SK-N-SH treated with all-trans-retinoic acid at 6 μM for 48 hours (cell line): ENCODE measurements around the gene ITGA5.

ENCODE experiments used
- ATAC-seq: fragments of 200-7000 bp; cut with Tn5 transposase; 3 replicates; pipeline ENCODE4 v1.9.1; 2020; ENCODE audit warnings: mild to moderate bottlenecking, moderate library complexity
- BACH2 ChIP-seq: fragments of 250-450 bp; sonication (Bioruptor Pico); IDR thresholded peaks from 2 replicates; pipeline ENCODE4 v1.9.0; 2021; ENCODE audit warnings: mild to moderate bottlenecking, borderline replicate concordance
- CSDC2 ChIP-seq: fragments of 250-450 bp; sonication (Bioruptor Pico); IDR thresholded peaks from 2 replicates; pipeline ENCODE4 v1.5.0; 2020; ENCODE audit warnings: mild to moderate bottlenecking, moderate library complexity
- GLIS3 ChIP-seq: fragments of 250-450 bp; sonication (Bioruptor Pico); IDR thresholded peaks from 2 replicates; pipeline ENCODE4 v1.5.0; 2020; ENCODE audit warnings: mild to moderate bottlenecking, moderate library complexity
- ISL1 ChIP-seq: fragments of 250-450 bp; sonication (Bioruptor Pico); IDR thresholded peaks from 2 replicates; pipeline ENCODE4 v2.1.2; 2022; ENCODE audit warnings: mild to moderate bottlenecking, moderate library complexity
- OSR1 ChIP-seq: fragments of 250-450 bp; sonication (Bioruptor Pico); IDR thresholded peaks from 2 replicates; pipeline ENCODE4 v1.8.0; 2022; ENCODE audit warnings: moderate library complexity, mild to moderate bottlenecking, inconsistent platforms
- PPARA ChIP-seq: fragments of 250-450 bp; sonication (Bioruptor Pico); IDR thresholded peaks from 2 replicates; pipeline ENCODE4 v1.5.0; 2020; ENCODE audit warnings: mild to moderate bottlenecking, borderline replicate concordance
- RARB ChIP-seq: fragments of 250-450 bp; sonication (Bioruptor Pico); IDR thresholded peaks from 2 replicates; pipeline ENCODE4 v1.8.0; 2021; ENCODE audit warnings: mild to moderate bottlenecking, moderate library complexity
- TOX ChIP-seq: fragments of 250-450 bp; sonication (Bioruptor Pico); IDR thresholded peaks from 2 replicates; pipeline ENCODE4 v1.8.0; 2021; ENCODE audit warnings: mild to moderate bottlenecking, moderate library complexity, borderline replicate concordance
- ZFP3 ChIP-seq: fragments of 250-450 bp; sonication (Bioruptor Pico); IDR thresholded peaks from 2 replicates; pipeline ENCODE4 v1.5.0; 2020; ENCODE audit warnings: mild to moderate bottlenecking, moderate library complexity
- ZFP30 ChIP-seq: fragments of 450-650 bp; formaldehyde crosslinking; IDR thresholded peaks from 2 replicates; pipeline ENCODE4 v1.5.0; 2022; ENCODE audit warnings: mild to moderate bottlenecking, moderate library complexity
- ZNF565 ChIP-seq: fragments of 450-650 bp; formaldehyde crosslinking; conservative IDR thresholded peaks from 2 replicates; pipeline ENCODE4 v1.5.0; 2020; ENCODE audit warnings: low read depth, mild to moderate bottlenecking, moderate library complexity
- ZNF70 ChIP-seq: fragments of 450-650 bp; formaldehyde crosslinking; IDR thresholded peaks from 2 replicates; pipeline ENCODE4 v1.5.0; 2020; ENCODE audit warnings: mild to moderate bottlenecking, moderate library complexity
- ZNF8 ChIP-seq: fragments of 450-650 bp; formaldehyde crosslinking; IDR thresholded peaks from 2 replicates; pipeline ENCODE4 v1.5.0; 2020; ENCODE audit warnings: mild to moderate bottlenecking, moderate library complexity
- TF ChIP-seq, protein P1 (sequence below): fragments of 250-450 bp; sonication (Bioruptor Pico); IDR thresholded peaks from 2 replicates; pipeline ENCODE4 v1.8.0; 2021; ENCODE audit warnings: low read depth, mild to moderate bottlenecking, moderate library complexity, borderline replicate concordance
- TF ChIP-seq, protein P2 (sequence below): fragments of 250-450 bp; sonication (Bioruptor Pico); IDR thresholded peaks from 2 replicates; pipeline ENCODE4 v1.8.0; 2020; ENCODE audit warnings: mild to moderate bottlenecking, moderate library complexity, borderline replicate concordance
- TF ChIP-seq, protein P3 (sequence below): fragments of 250-450 bp; sonication (Bioruptor Pico); IDR thresholded peaks from 2 replicates; pipeline ENCODE4 v1.5.1; 2021; ENCODE audit warnings: mild to moderate bottlenecking, moderate library complexity
- TF ChIP-seq, protein P4 (sequence below): fragments of 250-450 bp; sonication (Bioruptor Pico); IDR thresholded peaks from 2 replicates; pipeline ENCODE4 v1.5.0; 2020; ENCODE audit warnings: mild to moderate bottlenecking, moderate library complexity

The ITGA5 gene

DNA sequence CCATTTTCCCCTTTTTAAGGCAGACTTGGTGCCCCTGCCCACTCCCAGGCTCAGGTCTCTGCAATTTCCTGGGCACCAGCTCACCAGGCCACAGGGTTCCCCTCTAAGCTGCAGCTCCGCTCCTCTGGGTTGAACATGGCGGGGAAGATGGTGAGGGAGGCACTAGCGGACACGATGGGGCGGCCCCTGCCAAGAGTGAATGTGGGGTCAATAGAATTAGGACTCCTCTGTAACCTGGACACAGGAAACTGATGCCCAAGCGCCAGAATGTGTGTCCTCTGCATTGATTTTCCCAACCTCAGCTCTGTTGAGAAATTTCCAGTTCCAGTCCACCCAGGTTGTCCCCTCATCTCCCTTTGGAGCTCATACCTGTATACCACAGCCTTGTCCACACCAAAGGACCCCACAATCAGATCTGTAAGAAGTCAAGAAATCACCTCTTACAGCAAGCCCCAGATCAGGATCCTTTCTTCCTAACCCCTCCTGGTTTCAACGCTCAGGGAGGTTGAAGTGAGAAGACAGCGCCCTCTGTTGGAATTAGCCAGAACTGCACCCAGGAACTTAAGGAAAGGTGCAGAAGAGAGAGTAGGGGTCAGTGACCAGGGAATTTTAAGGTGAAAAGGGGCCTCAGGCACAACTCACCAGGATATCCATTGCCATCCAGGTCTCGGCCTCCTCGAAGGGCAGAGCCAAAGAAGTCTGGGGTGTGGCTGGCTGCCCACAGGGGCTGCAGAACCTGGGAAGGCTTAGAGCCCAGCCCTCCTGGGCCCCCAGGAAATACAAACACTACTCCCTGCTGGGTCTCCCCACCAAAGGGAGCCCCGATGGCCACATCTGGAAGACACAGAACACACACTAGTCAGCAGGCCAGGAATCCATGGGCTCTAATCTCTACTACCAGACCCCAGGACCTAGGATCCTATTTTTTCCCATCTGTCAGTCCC is 14.7 kb downstream of the ITGA5 start:
- peak; percentile 77 for ATAC-seq
- no peak for TF ChIP-seq CSDC2
- no peak for TF ChIP-seq TOX (CRISPR knock-in tag)
- TF ChIP-seq, protein P1, sequence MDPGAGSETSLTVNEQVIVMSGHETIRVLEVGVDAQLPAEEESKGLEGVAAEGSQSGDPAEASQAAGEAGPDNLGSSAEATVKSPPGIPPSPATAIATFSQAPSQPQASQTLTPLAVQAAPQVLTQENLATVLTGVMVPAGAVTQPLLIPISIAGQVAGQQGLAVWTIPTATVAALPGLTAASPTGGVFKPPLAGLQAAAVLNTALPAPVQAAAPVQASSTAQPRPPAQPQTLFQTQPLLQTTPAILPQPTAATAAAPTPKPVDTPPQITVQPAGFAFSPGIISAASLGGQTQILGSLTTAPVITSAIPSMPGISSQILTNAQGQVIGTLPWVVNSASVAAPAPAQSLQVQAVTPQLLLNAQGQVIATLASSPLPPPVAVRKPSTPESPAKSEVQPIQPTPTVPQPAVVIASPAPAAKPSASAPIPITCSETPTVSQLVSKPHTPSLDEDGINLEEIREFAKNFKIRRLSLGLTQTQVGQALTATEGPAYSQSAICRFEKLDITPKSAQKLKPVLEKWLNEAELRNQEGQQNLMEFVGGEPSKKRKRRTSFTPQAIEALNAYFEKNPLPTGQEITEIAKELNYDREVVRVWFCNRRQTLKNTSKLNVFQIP (CRISPR knock-in tag): no peak
- no peak for TF ChIP-seq ISL1 (CRISPR knock-in tag)
- TF ChIP-seq, protein P2, sequence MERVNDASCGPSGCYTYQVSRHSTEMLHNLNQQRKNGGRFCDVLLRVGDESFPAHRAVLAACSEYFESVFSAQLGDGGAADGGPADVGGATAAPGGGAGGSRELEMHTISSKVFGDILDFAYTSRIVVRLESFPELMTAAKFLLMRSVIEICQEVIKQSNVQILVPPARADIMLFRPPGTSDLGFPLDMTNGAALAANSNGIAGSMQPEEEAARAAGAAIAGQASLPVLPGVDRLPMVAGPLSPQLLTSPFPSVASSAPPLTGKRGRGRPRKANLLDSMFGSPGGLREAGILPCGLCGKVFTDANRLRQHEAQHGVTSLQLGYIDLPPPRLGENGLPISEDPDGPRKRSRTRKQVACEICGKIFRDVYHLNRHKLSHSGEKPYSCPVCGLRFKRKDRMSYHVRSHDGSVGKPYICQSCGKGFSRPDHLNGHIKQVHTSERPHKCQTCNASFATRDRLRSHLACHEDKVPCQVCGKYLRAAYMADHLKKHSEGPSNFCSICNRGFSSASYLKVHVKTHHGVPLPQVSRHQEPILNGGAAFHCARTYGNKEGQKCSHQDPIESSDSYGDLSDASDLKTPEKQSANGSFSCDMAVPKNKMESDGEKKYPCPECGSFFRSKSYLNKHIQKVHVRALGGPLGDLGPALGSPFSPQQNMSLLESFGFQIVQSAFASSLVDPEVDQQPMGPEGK (CRISPR knock-in tag): no peak
- TF ChIP-seq ZNF565 (CRISPR knock-in tag): no peak
- no peak for TF ChIP-seq BACH2 (CRISPR knock-in tag)
- no peak for TF ChIP-seq PPARA (CRISPR knock-in tag)
- TF ChIP-seq OSR1 (CRISPR knock-in tag): no peak
- TF ChIP-seq ZNF70 (CRISPR knock-in tag): no peak
- no peak for TF ChIP-seq ZFP3 (CRISPR knock-in tag)
- no peak for TF ChIP-seq ZNF8 (CRISPR knock-in tag)
- TF ChIP-seq RARB (CRISPR knock-in tag): no peak

DNA sequence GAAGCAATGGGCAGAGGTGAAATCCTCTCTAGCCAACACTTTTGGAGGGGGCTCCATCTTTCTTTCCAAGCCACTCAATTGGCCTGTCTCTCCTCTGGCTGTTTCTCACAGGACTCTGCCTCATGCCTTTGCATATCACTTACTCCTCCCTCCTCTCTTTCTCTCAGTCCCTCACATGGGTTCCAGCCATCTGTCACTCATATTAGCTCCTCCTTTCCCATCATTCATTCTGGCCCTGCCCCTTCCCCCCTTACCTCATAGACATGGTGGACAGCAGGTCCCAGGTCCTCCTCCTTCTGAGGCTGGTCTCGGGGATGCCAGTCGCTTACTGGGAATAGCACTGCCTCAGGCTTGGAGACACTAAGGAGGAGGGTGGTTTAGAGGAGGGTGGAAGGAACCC is 17.9 kb downstream of the ITGA5 start:
- ATAC-seq: no peak
- no peak for TF ChIP-seq ZNF8 (CRISPR knock-in tag)
- TF ChIP-seq, protein P1 (CRISPR knock-in tag): no peak
- no peak for TF ChIP-seq ISL1 (CRISPR knock-in tag)
- no peak for TF ChIP-seq ZNF565 (CRISPR knock-in tag)
- TF ChIP-seq TOX (CRISPR knock-in tag): no peak
- TF ChIP-seq RARB (CRISPR knock-in tag): no peak
- TF ChIP-seq GLIS3: no peak
- no peak for TF ChIP-seq BACH2 (CRISPR knock-in tag)
- TF ChIP-seq ZFP30 (CRISPR knock-in tag): no peak
- TF ChIP-seq OSR1 (CRISPR knock-in tag): no peak
- TF ChIP-seq, protein P3, sequence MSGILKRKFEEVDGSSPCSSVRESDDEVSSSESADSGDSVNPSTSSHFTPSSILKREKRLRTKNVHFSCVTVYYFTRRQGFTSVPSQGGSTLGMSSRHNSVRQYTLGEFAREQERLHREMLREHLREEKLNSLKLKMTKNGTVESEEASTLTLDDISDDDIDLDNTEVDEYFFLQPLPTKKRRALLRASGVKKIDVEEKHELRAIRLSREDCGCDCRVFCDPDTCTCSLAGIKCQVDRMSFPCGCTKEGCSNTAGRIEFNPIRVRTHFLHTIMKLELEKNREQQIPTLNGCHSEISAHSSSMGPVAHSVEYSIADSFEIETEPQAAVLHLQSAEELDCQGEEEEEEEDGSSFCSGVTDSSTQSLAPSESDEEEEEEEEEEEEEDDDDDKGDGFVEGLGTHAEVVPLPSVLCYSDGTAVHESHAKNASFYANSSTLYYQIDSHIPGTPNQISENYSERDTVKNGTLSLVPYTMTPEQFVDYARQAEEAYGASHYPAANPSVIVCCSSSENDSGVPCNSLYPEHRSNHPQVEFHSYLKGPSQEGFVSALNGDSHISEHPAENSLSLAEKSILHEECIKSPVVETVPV (CRISPR knock-in tag): no peak
- TF ChIP-seq, protein P4, sequence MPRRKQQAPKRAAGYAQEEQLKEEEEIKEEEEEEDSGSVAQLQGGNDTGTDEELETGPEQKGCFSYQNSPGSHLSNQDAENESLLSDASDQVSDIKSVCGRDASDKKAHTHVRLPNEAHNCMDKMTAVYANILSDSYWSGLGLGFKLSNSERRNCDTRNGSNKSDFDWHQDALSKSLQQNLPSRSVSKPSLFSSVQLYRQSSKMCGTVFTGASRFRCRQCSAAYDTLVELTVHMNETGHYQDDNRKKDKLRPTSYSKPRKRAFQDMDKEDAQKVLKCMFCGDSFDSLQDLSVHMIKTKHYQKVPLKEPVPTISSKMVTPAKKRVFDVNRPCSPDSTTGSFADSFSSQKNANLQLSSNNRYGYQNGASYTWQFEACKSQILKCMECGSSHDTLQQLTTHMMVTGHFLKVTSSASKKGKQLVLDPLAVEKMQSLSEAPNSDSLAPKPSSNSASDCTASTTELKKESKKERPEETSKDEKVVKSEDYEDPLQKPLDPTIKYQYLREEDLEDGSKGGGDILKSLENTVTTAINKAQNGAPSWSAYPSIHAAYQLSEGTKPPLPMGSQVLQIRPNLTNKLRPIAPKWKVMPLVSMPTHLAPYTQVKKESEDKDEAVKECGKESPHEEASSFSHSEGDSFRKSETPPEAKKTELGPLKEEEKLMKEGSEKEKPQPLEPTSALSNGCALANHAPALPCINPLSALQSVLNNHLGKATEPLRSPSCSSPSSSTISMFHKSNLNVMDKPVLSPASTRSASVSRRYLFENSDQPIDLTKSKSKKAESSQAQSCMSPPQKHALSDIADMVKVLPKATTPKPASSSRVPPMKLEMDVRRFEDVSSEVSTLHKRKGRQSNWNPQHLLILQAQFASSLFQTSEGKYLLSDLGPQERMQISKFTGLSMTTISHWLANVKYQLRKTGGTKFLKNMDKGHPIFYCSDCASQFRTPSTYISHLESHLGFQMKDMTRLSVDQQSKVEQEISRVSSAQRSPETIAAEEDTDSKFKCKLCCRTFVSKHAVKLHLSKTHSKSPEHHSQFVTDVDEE (CRISPR knock-in tag): no peak
